Uterus (tissue), 2 donors: ENCODE results near the gene VSNL1.

Source experiments
- CTCF ChIP-seq, 4 experiments: fragments of 200-600 bp in 2 of 4; fragments of 450-650 bp in 2 of 4; sonication (generic) in 2 of 4; IDR thresholded peaks; one replicate each; pipeline ENCODE4 v1.5.1; 2016 to 2019; ENCODE audit warnings: antibody characterized with exemption in 4 of 4, mild to moderate bottlenecking in 2 of 4, moderate library complexity in 1 of 4
- POLR2A ChIP-seq, 2 donors: fragments of 450-650 bp; IDR thresholded peaks; one replicate each; pipeline ENCODE4 v1.6.1; 2016; ENCODE audit warnings: antibody characterized with exemption in 2 of 2, mild to moderate bottlenecking in 1 of 2, moderate library complexity in 1 of 2

DNA sequence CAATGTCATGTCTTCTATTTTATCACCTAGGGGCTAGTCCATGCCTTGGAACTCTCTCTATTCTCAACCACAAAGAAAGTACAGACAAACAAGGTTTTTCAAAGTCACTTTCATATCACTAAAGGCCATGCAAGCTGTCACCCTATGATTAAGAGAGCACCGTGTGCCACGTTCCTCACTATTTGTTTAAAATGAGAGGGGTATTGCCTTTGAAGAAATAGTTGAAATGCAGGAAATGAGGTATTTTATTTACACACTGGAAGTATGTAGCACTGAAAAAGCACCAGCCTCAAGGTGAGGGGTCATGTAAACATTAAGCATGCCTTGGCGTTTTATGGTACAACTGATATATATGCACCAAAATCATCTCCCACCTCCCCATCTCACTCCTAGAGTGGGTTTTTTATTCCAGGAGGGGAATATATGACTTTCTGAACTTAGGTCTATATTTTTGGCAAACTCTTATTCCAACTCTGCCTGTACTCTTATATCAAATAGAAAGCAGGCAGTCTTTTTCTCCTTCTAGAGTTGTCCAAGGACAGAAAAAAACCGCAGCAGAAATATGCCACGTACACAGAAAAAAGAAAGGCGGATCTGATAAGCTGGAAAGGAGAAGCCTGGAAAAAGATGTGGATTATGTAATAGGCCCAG, 53.5 kb downstream of the VSNL1 start:
- TF ChIP-seq CTCF (IDR thresholded peaks at IDR 0.05), result no peak
- no peak for TF ChIP-seq POLR2A (IDR thresholded peaks at IDR 0.05)
